ENCODE results near the gene PPT1. TPM values are rescaled to one million over a fixed set of nuclear protein-coding genes. Genes with fewer than 3 reads are reported as not detected.

Gene PPT1
- 26.0 and 37.6 TPM in 2 replicates for polyA plus RNA-seq (2012; rRNA removed)
- 37.4 and 38.5 TPM in 2 replicates for polyA plus RNA-seq (2012; cell fraction: cytosol; rRNA removed)
- polyA plus RNA-seq (2012; cell fraction: nucleus; rRNA removed), result 11.1 and 21.7 TPM in 2 replicates

DNA sequence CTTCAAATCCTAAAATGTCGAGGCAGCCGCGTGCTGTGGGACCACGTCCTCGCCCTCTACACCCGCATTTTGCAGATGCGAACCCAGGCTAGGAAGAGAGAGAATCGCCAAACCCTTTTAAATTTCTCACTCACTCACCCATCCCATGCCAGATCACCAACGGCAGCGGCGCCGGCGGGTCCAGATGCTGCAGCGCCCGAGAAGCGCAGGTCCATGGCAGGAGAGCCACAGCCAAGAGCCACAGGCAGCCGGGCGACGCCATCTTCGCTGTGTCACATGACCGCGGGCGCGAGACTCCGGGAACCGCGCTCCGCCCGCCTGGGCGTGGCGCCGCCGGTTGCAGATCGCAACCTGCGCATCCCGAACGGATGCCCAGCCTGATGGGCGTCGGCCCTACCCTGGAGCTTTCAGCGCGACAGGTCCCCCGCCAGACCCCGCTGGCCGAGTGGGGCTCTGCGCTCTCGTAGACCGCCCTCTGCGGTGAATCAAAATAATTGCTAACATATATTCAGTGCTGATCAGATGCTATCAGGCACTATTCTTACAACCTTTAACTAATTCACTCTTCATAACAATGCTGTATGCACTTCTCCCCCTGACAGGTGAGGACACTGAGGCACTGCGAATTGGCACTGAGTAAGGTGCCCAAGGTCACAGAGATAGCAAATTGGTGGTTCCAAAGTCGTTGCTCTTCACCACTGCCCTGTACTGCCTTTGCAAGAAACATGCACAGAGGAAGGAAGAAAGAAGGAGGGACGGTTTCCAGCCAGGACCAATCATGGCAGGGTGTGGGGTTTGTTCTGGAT is at the start of gene PPT1:
Gene PPT1, minus strand, starts transcription at position 276 of the 806 bp plus-strand sequence. Its CDS starts 14 bp downstream, at position 262.
- no peaks in the 10 kb centered on the region for H4K20me1 ChIP-seq (ENCODE audit: insufficient read depth)
- H3K9ac ChIP-seq, result peak within 1 kb of the TSS; percentile 67
- H3K27ac ChIP-seq (ENCODE audit: low read depth in 2 of 2, low read length in 1 of 2), result peak within 1 kb of the TSS in 1 of 2 experiments; percentile 78; a peak in 3 of 4 replicates
- peak within 1 kb of the TSS; percentile 85 to 92 for H3K4me3 ChIP-seq (ENCODE audit: low read depth in 2 of 2, low read length in 1 of 2)
- peak within 1 kb of the TSS; percentile 98 for H2AFZ ChIP-seq (ENCODE audit: low read depth)
- H3K36me3 ChIP-seq (replicated peaks in 1 of 2; ENCODE audit: control insufficient read depth in 1 of 2, insufficient read depth in 2 of 2, low read length in 1 of 2), result peaks cover 0 to 3% of the 10 kb centered on the region in 2 experiments
- no peaks in the 10 kb centered on the region for H3K27me3 ChIP-seq (ENCODE audit: insufficient read depth)
- H3K9me3 ChIP-seq, result no peaks in the 10 kb centered on the region
- ChIA-PET POLR2A (interaction anchor here (0.6 kb wide), 1 partner anchor 1005 kb away, joined by 3 read pairs; no protein-coding TSS in a partner anchor), CTCF (interaction anchor here (1.2 to 2.5 kb wide), 3 partner anchors 47 to 57 kb away, joined by 3 to 14 read pairs (median 4); no protein-coding TSS in a partner anchor)
- no peaks in the 10 kb centered on the region for H3K9me2 ChIP-seq
- peak; percentile 90 for DNase-seq
- WGBS (ENCODE audit: low lambda C conversion rate), result 4% methylated on average over 13 of the region's 51 CpGs
- no peaks in the 10 kb centered on the region for H3F3A ChIP-seq (replicated peaks; ENCODE audit: insufficient read depth)
- peaks cover 0 to 12% of the 10 kb centered on the region in 2 experiments; a peak in 2 of 4 replicates for H3K4me1 ChIP-seq (ENCODE audit: control insufficient read depth in 1 of 2, insufficient read depth in 2 of 2, low read depth in 1 of 2, low read length in 1 of 2)
- H3K4me2 ChIP-seq, result peak within 1 kb of the TSS; percentile 83
- peaks cover 24% of the 10 kb centered on the region; the same call in 1 of the 2 replicates for H3K79me2 ChIP-seq (ENCODE audit: insufficient read depth)
- TF ChIP-seq, protein P1, sequence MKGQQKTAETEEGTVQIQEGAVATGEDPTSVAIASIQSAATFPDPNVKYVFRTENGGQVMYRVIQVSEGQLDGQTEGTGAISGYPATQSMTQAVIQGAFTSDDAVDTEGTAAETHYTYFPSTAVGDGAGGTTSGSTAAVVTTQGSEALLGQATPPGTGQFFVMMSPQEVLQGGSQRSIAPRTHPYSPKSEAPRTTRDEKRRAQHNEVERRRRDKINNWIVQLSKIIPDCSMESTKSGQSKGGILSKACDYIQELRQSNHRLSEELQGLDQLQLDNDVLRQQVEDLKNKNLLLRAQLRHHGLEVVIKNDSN (IDR thresholded peaks at IDR 0.05; ENCODE audit: borderline replicate concordance, low read depth), result peak; percentile 97
- TF ChIP-seq JUND (IDR thresholded peaks at IDR 0.05) (no peak), RXRA (IDR thresholded peaks at IDR 0.05; ENCODE audit: borderline replicate concordance, low read depth) (no peak), NFIC (IDR thresholded peaks at IDR 0.05; ENCODE audit: borderline replicate concordance) (no peak), FOXM1 (IDR thresholded peaks at IDR 0.05; ENCODE audit: low read depth) (no peak), USF2 (IDR thresholded peaks at IDR 0.05; ENCODE audit: borderline replicate concordance, low read depth, low read length) (peak; percentile 67; the same call in 1 of the 2 replicates), RFX5 (IDR thresholded peaks at IDR 0.05; ENCODE audit: low read length) (no peak), GABPA (IDR thresholded peaks at IDR 0.05; ENCODE audit: low read depth) (0 out of 2 replicates have a peak, but pooled peaks have one; percentile 5), ELF1 (IDR thresholded peaks at IDR 0.05) (no peak), TEAD4 (IDR thresholded peaks at IDR 0.05; ENCODE audit: borderline replicate concordance, insufficient read depth) (no peak), GATA2 (CRISPR knock-in tag; IDR thresholded peaks at IDR 0.05) (peak; percentile 53), NRF1 (IDR thresholded peaks at IDR 0.05; ENCODE audit: low read depth, low read length) (peak; percentile 69), TAF1 (IDR thresholded peaks at IDR 0.05; ENCODE audit: borderline replicate concordance, low read depth, low read length) (peak; percentile 92), EZH2phosphoT487 (IDR thresholded peaks at IDR 0.05; ENCODE audit: borderline replicate concordance, low read depth) (no peak), FOSL2 (IDR thresholded peaks at IDR 0.05; ENCODE audit: borderline replicate concordance, low read depth) (no peak), FOXJ3 (CRISPR knock-in tag; IDR thresholded peaks at IDR 0.05) (no peak), YY1 (IDR thresholded peaks at IDR 0.05; ENCODE audit: low read depth) (peak; percentile 95), MAX (IDR thresholded peaks at IDR 0.05; ENCODE audit: low read depth) (peak; percentile 98), PBX3 (IDR thresholded peaks at IDR 0.05) (no peak), CHD2 (IDR thresholded peaks at IDR 0.05; ENCODE audit: low read length, partially characterized antibody) (peak; percentile 90), RCOR1 (IDR thresholded peaks at IDR 0.05; ENCODE audit: low read length) (peak; percentile 31; the same call in 1 of the 2 replicates), MEF2A (IDR thresholded peaks at IDR 0.05; ENCODE audit: borderline replicate concordance, low read depth) (no peak), EP300 (IDR thresholded peaks at IDR 0.05; ENCODE audit: borderline replicate concordance in 1 of 2, low read depth in 1 of 2, low read length in 1 of 2) (peak in 1 of 2 experiments; percentile 8; a peak in 1 of 4 replicates)
- TF ChIP-seq, protein P2, sequence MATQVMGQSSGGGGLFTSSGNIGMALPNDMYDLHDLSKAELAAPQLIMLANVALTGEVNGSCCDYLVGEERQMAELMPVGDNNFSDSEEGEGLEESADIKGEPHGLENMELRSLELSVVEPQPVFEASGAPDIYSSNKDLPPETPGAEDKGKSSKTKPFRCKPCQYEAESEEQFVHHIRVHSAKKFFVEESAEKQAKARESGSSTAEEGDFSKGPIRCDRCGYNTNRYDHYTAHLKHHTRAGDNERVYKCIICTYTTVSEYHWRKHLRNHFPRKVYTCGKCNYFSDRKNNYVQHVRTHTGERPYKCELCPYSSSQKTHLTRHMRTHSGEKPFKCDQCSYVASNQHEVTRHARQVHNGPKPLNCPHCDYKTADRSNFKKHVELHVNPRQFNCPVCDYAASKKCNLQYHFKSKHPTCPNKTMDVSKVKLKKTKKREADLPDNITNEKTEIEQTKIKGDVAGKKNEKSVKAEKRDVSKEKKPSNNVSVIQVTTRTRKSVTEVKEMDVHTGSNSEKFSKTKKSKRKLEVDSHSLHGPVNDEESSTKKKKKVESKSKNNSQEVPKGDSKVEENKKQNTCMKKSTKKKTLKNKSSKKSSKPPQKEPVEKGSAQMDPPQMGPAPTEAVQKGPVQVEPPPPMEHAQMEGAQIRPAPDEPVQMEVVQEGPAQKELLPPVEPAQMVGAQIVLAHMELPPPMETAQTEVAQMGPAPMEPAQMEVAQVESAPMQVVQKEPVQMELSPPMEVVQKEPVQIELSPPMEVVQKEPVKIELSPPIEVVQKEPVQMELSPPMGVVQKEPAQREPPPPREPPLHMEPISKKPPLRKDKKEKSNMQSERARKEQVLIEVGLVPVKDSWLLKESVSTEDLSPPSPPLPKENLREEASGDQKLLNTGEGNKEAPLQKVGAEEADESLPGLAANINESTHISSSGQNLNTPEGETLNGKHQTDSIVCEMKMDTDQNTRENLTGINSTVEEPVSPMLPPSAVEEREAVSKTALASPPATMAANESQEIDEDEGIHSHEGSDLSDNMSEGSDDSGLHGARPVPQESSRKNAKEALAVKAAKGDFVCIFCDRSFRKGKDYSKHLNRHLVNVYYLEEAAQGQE (IDR thresholded peaks at IDR 0.05; ENCODE audit: low read depth, low read length), result no peak; the same call in 1 of the 2 replicates

All from SK-N-SH (cell line).